SK-N-SH treated with all-trans-retinoic acid at 6 μM for 48 hours (cell line): ENCODE measurements around the gene METAP1D.

Experiments
- ARNTL ChIP-seq: fragments of 450-650 bp; formaldehyde crosslinking; IDR thresholded peaks from 2 replicates; pipeline ENCODE4 v1.5.0; 2020; ENCODE audit warnings: low read depth, mild to moderate bottlenecking, moderate library complexity, borderline replicate concordance
- BACH2 ChIP-seq: fragments of 250-450 bp; sonication (Bioruptor Pico); IDR thresholded peaks from 2 replicates; pipeline ENCODE4 v1.9.0; 2021; ENCODE audit warnings: mild to moderate bottlenecking, borderline replicate concordance
- CREB5 ChIP-seq: fragments of 250-450 bp; sonication (Bioruptor Pico); IDR thresholded peaks from 2 replicates; pipeline ENCODE4 v1.5.1; 2020; ENCODE audit warnings: low read depth, mild to moderate bottlenecking, moderate library complexity
- CSDC2 ChIP-seq: fragments of 250-450 bp; sonication (Bioruptor Pico); IDR thresholded peaks from 2 replicates; pipeline ENCODE4 v1.5.0; 2020; ENCODE audit warnings: mild to moderate bottlenecking, moderate library complexity
- ESRRG ChIP-seq: fragments of 250-450 bp; sonication (Bioruptor Pico); IDR thresholded peaks from 2 replicates; pipeline ENCODE4 v1.6.1; 2021; ENCODE audit warnings: mild to moderate bottlenecking
- PATZ1 ChIP-seq: fragments of 250-450 bp; sonication (Bioruptor Pico); IDR thresholded peaks from 2 replicates; pipeline ENCODE4 v1.8.0; 2020; ENCODE audit warnings: mild to moderate bottlenecking, moderate library complexity, borderline replicate concordance
- POU6F1 ChIP-seq: fragments of 250-450 bp; sonication (Bioruptor Pico); IDR thresholded peaks from 2 replicates; pipeline ENCODE4 v1.8.0; 2021; ENCODE audit warnings: low read depth, mild to moderate bottlenecking, moderate library complexity, borderline replicate concordance
- PPARA ChIP-seq: fragments of 250-450 bp; sonication (Bioruptor Pico); IDR thresholded peaks from 2 replicates; pipeline ENCODE4 v1.5.0; 2020; ENCODE audit warnings: mild to moderate bottlenecking, borderline replicate concordance
- RARB ChIP-seq: fragments of 250-450 bp; sonication (Bioruptor Pico); IDR thresholded peaks from 2 replicates; pipeline ENCODE4 v1.8.0; 2021; ENCODE audit warnings: mild to moderate bottlenecking, moderate library complexity
- TCF4 ChIP-seq: fragments of 250-450 bp; sonication (Bioruptor Pico); IDR thresholded peaks from 2 replicates; pipeline ENCODE4 v1.8.0; 2021; ENCODE audit warnings: mild to moderate bottlenecking, moderate library complexity, borderline replicate concordance
- ZFP30 ChIP-seq: fragments of 450-650 bp; formaldehyde crosslinking; IDR thresholded peaks from 2 replicates; pipeline ENCODE4 v1.5.0; 2022; ENCODE audit warnings: mild to moderate bottlenecking, moderate library complexity
- ZNF565 ChIP-seq: fragments of 450-650 bp; formaldehyde crosslinking; conservative IDR thresholded peaks from 2 replicates; pipeline ENCODE4 v1.5.0; 2020; ENCODE audit warnings: low read depth, mild to moderate bottlenecking, moderate library complexity
- ZNF70 ChIP-seq: fragments of 450-650 bp; formaldehyde crosslinking; IDR thresholded peaks from 2 replicates; pipeline ENCODE4 v1.5.0; 2020; ENCODE audit warnings: mild to moderate bottlenecking, moderate library complexity

- TF ChIP-seq ZFP30 (CRISPR knock-in tag) (no peak), BACH2 (no peak), ZNF565 (no peak), PPARA (no peak), PATZ1 (no peak), CREB5 (no peak), POU6F1 (CRISPR knock-in tag) (no peak), RARB (CRISPR knock-in tag) (no peak), TCF4 (CRISPR knock-in tag) (no peak), ZNF70 (CRISPR knock-in tag) (no peak), ESRRG (CRISPR knock-in tag) (no peak), CSDC2 (CRISPR knock-in tag) (no peak), ARNTL (CRISPR knock-in tag) (no peak)
Measured at GRCh38 chr2:171972329-171972982, 27.3 kb upstream of the METAP1D start.
